ENCODE data around the gene CYP2R1.
A peak's percentile ranks its signal among the peaks of the same experiment; 100 is the strongest.
"Not testable (repeated sequence)": the region's sequence is repeated elsewhere in the genome, so short reads cannot be mapped to it uniquely, and the experiment has no call there.

CYP2R1 gene

DNA sequence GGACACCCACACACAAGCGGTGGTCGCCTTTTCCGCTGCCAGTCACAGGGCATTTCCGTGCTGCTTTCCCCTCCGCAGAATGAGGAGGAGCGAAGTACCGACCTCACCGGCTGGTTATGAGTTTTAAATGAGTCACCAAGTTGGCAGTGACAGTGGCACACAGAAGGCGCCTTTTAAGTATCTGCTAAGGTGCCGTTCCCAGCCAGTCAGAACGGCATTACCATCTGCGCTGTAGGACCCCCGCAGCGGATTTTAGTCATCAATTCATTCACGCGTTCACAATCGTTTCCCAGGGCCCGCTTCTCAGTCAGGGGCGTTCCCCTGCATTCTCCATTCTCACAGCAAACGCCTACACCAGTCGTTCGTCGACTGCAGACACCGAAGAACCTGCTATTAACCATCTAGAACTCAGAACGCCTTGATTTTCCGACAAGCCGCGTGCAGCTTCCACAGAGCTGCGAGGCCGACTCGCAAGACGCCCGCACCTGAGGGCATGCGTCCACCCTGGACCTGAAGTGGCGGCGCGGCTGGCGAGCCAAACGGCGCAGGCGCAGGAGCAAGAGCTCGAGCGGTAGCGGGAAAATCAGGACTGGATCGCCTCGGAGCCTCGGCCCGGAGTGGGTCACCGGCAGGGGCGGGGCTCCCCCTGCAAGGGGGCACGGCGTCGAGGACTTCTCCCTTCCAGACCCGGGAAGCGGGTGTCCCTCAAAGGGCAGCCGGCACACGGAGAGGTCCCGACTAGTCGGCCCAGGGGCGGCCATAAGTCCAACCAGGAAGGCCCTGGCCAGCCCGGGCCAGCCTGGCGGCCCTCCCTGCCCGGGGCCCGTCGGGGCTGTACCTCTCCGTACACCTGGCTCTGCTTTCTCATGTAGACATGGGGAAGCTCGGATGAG is 642 bp downstream of the CYP2R1 start:
- TF ChIP-seq, protein P1, sequence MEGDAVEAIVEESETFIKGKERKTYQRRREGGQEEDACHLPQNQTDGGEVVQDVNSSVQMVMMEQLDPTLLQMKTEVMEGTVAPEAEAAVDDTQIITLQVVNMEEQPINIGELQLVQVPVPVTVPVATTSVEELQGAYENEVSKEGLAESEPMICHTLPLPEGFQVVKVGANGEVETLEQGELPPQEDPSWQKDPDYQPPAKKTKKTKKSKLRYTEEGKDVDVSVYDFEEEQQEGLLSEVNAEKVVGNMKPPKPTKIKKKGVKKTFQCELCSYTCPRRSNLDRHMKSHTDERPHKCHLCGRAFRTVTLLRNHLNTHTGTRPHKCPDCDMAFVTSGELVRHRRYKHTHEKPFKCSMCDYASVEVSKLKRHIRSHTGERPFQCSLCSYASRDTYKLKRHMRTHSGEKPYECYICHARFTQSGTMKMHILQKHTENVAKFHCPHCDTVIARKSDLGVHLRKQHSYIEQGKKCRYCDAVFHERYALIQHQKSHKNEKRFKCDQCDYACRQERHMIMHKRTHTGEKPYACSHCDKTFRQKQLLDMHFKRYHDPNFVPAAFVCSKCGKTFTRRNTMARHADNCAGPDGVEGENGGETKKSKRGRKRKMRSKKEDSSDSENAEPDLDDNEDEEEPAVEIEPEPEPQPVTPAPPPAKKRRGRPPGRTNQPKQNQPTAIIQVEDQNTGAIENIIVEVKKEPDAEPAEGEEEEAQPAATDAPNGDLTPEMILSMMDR (IDR thresholded peaks at IDR 0.05) = no peak
- Histone ChIP-seq H3K27me3 (no peaks in the 10 kb centered on the region), H3K4me3 (ENCODE audit: low read depth in 1 of 2, low read length in 1 of 2) (peak overlapping the region; percentile 77 to 78), H3K4me1 (ENCODE audit: control insufficient read depth in 1 of 2, insufficient read depth in 1 of 2, low read depth in 1 of 2, low read length in 1 of 2) (peaks cover 24 to 33% of the 10 kb centered on the region in 2 experiments), H3K9me3 (no peaks in the 10 kb centered on the region), H3K27ac (peak overlapping the region; percentile 83), H3K36me3 (no peaks in the 10 kb centered on the region)

DNA sequence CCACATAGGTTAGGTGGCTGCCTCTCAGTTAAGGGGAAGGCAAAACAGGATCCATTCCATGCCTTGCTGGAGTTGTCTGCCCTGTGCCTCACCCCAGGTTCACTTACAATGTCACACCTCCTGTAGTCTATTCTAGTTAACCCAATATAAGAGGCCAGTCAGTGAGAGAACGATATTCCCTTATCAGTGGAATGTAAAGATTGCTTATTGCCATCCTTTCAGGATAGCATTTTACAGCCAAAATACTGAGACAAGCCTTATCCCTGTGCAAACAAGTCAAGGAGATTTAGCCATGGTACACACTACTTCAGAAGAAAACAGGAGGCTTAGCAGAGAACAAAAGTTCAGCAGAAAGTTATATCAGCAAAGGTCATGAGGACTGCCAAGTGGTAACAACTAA is 5.5 kb downstream of the CYP2R1 start:
- peaks cover 12 to 19% of the 10 kb centered on the region in 2 experiments for H3K4me1 ChIP-seq (ENCODE audit: control insufficient read depth in 1 of 2, insufficient read depth in 1 of 2, low read depth in 1 of 2, low read length in 1 of 2)
- H3K36me3 ChIP-seq = no peaks in the 10 kb centered on the region
- H3K27me3 ChIP-seq = no peaks in the 10 kb centered on the region
- H3K4me3 ChIP-seq (ENCODE audit: low read depth in 1 of 2, low read length in 1 of 2) = no peak overlapping the region
- H3K27ac ChIP-seq = no peak overlapping the region
- TF ChIP-seq, protein P1 (IDR thresholded peaks at IDR 0.05) = no peak
- H3K9me3 ChIP-seq = no peaks in the 10 kb centered on the region

DNA sequence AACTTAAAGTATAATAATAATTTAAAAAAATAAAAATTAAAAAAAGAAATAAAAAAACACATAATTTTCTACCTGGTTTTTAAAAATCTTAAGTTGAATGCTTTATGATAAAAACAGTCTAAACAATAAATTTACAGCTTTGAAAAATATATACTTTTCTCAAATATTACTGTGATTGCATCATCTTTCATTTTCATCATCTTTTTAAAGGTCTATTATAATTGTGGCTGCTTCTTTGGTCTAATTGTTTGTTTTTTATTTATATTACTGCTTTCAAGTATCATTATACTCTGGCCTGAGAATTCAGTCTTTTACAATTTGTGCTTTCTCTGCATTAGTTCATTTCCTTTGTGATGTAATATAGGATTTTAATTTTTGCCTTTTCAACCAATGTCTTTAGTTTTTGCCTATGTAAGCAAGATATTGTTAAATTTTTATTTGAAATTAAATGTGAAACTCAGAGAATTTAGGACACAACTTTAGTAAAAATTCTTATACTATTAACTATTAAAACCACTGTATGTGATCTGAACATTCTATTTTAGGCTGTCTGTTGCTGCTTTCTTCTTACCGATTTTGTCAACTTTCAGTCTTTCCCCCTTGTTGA is 7.3 kb downstream of the CYP2R1 start:
- H3K4me1 ChIP-seq (ENCODE audit: control insufficient read depth in 1 of 2, insufficient read depth in 1 of 2, low read depth in 1 of 2, low read length in 1 of 2) = peaks cover 3 to 10% of the 10 kb centered on the region in 2 experiments
- H3K9me3 ChIP-seq = no peaks in the 10 kb centered on the region
- no peaks in the 10 kb centered on the region for H3K27me3 ChIP-seq
- no peak overlapping the region for H3K4me3 ChIP-seq (ENCODE audit: low read depth in 1 of 2, low read length in 1 of 2)
- TF ChIP-seq, protein P1 (IDR thresholded peaks at IDR 0.05) = no peak
- no peaks in the 10 kb centered on the region for H3K36me3 ChIP-seq
- no peak overlapping the region for H3K27ac ChIP-seq

DNA sequence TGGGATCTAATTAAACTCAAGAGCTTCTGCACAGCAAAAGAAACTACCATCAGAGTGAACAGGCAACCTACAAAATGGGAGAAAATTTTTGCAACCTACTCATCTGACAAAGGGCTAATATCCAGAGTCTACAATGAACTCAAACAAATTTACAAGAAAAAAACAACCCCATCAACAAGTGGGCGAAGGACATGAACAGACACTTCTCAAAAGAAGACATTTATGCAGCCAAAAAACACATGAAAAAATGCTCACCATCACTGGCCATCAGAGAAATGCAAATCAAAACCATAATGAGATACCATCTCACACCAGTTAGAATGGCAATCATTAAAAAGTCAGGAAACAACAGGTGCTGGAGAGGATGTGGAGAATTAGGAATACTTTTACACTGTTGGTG is 8.3 kb downstream of the CYP2R1 start:
- H3K9me3 ChIP-seq; H3K27ac ChIP-seq; H3K36me3 ChIP-seq; H3K4me3 ChIP-seq (ENCODE audit: low read depth in 1 of 2, low read length in 1 of 2); H3K27me3 ChIP-seq: not testable (repeated sequence)
- peaks cover 3 to 10% of the 10 kb centered on the region in 2 experiments for H3K4me1 ChIP-seq (ENCODE audit: control insufficient read depth in 1 of 2, insufficient read depth in 1 of 2, low read depth in 1 of 2, low read length in 1 of 2)

DNA sequence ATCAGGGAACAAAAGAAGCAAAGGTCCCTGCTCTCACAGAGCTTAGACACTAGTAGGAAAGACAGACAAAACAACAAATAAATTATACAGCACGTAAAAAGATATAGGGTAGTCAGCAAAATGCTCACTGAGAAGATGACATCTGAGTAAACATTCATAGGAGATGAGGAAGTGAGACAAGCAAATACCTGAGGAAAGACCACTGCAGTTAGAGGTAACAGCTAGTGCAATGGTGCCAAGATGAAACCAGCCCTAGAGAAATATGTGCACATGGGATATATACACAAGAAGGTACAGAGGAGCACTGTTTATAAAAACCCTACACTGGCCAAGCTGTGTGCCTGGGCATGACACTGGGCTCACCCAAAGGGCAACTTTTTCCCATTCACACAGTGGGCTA is 9.8 kb downstream of the CYP2R1 start:
- Histone ChIP-seq H3K9me3 (no peaks in the 10 kb centered on the region), H3K4me1 (ENCODE audit: control insufficient read depth in 1 of 2, insufficient read depth in 1 of 2, low read depth in 1 of 2, low read length in 1 of 2) (peaks cover 4 to 5% of the 10 kb centered on the region in 2 experiments), H3K27ac (no peak overlapping the region), H3K4me3 (ENCODE audit: low read depth in 1 of 2, low read length in 1 of 2) (no peak overlapping the region), H3K27me3 (no peaks in the 10 kb centered on the region), H3K36me3 (peaks cover 7% of the 10 kb centered on the region)
- TF ChIP-seq, protein P1 (IDR thresholded peaks at IDR 0.05) = no peak

Measured in neutrophil (primary cell).